ENCODE data around the gene HBS1L. TPM values are rescaled to one million over a fixed set of nuclear protein-coding genes. Genes with fewer than 3 reads are reported as not detected.

The HBS1L gene
- total RNA-seq, 4 donors from 2014 or later: 39.2 to 54.8 (median 47.0) TPM

GRCh38 chr6:135081966-135082365 is 27.3 kb upstream of the HBS1L start:
- no peak for ATAC-seq (ENCODE audit: low FRiP score)
- no peak for DNase-seq (ENCODE audit: low spot score)
- TF ChIP-seq, protein P1, sequence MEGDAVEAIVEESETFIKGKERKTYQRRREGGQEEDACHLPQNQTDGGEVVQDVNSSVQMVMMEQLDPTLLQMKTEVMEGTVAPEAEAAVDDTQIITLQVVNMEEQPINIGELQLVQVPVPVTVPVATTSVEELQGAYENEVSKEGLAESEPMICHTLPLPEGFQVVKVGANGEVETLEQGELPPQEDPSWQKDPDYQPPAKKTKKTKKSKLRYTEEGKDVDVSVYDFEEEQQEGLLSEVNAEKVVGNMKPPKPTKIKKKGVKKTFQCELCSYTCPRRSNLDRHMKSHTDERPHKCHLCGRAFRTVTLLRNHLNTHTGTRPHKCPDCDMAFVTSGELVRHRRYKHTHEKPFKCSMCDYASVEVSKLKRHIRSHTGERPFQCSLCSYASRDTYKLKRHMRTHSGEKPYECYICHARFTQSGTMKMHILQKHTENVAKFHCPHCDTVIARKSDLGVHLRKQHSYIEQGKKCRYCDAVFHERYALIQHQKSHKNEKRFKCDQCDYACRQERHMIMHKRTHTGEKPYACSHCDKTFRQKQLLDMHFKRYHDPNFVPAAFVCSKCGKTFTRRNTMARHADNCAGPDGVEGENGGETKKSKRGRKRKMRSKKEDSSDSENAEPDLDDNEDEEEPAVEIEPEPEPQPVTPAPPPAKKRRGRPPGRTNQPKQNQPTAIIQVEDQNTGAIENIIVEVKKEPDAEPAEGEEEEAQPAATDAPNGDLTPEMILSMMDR (IDR thresholded peaks at IDR 0.05): no peak

- no peak for DNase-seq (ENCODE audit: low spot score)
- TF ChIP-seq, protein P1 (IDR thresholded peaks at IDR 0.05): no peak
Measured at GRCh38 chr6:135075018-135075417, 20.4 kb upstream of the HBS1L start.

DNA sequence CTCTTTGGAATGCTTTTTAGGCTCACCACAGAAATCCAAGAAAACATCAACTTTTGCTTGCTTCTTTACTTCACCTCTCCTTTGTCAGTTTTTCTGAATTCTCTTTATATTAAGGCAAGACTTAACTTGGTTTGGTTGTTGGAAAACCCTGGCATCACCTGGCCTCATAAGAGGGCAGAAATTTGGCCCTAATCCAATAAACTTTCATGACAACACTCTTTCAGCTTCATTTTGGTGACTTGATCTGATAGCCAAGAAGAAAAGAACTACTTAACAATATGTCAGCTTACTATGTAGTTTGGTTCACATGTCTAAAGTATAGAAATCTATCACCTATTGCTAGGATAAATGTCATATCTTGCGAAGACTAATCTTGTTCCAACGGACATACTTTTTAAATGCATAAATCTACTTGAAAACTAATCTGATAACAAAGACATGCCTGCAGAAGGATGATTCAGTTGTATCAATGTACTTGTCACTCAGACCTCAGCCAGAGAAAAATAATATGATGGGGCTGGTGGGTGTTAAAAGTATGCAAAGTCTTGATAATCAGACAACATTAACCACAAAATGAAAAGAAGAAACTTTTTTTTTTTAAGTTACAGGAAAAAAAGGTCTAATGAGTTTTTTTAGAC is 19.3 kb upstream of the HBS1L start:
- TF ChIP-seq, protein P1 (IDR thresholded peaks at IDR 0.05): no peak
- ATAC-seq (ENCODE audit: low FRiP score) (no peak), DNase-seq (ENCODE audit: low spot score) (no peak)

More at GRCh38 chr6:135075018-135075417, 20.4 kb upstream of the HBS1L start:
- ATAC-seq (ENCODE audit: low FRiP score): no peak

DNA sequence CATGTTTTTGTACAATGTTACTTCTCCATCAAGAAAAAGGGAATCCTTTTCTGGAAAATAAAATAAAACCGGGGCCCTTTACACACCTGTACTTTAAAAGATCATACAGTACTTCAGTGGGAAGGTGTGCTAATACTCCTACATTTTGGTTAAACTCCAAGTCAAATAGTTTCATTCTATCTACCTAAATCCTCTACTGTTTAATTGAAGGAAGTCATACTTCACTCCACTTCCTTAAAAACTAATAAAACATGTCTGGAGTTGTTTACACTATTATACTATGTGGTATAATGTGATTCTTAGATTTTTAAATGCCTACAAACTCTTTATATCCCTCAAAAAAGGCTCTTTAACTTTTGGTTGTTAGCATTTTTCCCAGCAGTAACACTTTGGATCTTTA is 18.6 kb upstream of the HBS1L start:
- TF ChIP-seq, protein P1 (IDR thresholded peaks at IDR 0.05): no peak
- DNase-seq (ENCODE audit: low spot score): no peak
- no peak for ATAC-seq (ENCODE audit: low FRiP score)

DNA sequence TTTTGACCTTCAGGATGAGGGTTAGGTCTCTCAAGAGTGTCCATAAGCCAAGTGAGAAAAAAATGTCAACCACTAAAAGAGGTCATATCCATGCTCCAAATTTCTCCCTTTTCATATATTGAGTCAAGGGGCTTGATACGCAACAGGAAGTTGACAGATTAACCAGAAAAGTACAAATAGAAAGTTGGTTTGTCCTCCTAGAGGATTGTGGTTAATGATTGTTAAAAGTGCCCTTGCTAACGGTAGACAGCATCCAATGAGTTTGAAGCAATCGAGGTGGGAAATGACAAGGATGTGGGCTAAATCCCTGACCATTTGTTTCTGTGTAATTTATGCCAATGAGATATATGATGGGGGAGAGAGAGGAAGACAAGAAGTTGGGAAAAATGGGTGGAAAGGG is 18.1 kb upstream of the HBS1L start:
- DNase-seq (ENCODE audit: low spot score): no peak
- TF ChIP-seq, protein P1 (IDR thresholded peaks at IDR 0.05): no peak
- ATAC-seq (ENCODE audit: low FRiP score): no peak

DNA sequence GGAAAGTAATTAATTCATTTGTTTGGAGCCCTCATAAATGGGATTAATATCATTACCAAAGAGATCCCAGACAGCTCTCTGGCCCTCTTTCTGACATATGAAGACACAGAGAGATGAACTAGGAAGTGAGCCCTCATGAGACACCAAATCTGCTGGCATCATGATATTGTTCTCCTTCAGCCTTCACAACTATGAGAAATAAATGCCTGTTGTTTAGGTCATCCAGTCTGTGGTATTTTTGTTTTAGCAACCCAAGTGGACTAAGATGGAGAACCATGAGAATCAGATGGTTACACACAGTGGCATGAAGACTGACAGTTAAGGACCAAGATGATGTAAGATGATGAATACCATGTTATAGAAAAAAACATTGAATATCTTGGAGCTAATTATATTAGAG is 16.9 kb upstream of the HBS1L start:
- no peak for DNase-seq (ENCODE audit: low spot score)
- no peak for ATAC-seq (ENCODE audit: low FRiP score)
- TF ChIP-seq, protein P1 (IDR thresholded peaks at IDR 0.05): no peak

- no peak for ATAC-seq (ENCODE audit: low FRiP score)
- TF ChIP-seq, protein P1 (IDR thresholded peaks at IDR 0.05): no peak
- DNase-seq (ENCODE audit: low spot score): no peak
Measured at GRCh38 chr6:135067911-135068310, 13.3 kb upstream of the HBS1L start.
